GM18858 (cell line): ENCODE measurements around the gene TRIM23.
"Not testable (repeated sequence)": the region's sequence is repeated elsewhere in the genome, so short reads cannot be mapped to it uniquely, and the experiment has no call there.

Experiments used
- ATAC-seq: cut with Tn5 transposase; IDR thresholded peaks from one replicate; pipeline ENCODE4 v1.9.1; 2021; ENCODE audit not compliant: unreplicated experiment

The TRIM23 gene

DNA sequence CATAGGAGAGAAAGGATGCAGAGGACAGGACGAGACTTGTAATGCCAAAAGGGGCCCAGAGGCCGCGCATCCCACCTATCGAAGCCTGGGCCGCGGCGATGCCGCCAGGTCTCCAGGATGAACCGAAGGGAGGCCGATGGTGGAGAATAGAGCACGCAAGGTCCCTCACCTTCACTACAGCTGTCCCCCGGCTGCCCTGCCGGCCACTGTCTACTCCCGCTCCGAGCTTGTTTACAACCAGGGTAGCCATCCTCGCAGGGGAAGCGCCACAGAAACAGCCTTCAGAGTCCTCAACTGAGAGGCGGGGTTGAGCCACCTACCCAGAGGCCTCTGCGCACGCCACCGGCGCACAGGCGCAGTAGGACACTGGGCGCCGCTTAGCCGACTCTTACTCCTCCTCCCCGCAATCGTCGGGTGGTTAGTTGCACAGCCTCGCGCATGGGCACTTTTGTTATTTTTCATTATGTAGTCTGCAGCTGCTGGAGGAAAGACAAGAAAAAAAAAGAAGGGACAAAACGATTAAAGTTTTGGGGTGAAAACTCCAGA lies at the start of gene TRIM23:
TRIM23 (minus strand) TSS at position 309 of the 546 bp plus-strand sequence; CDS start at position 250, 59 bp downstream.
- ATAC-seq: peak; percentile 91

DNA sequence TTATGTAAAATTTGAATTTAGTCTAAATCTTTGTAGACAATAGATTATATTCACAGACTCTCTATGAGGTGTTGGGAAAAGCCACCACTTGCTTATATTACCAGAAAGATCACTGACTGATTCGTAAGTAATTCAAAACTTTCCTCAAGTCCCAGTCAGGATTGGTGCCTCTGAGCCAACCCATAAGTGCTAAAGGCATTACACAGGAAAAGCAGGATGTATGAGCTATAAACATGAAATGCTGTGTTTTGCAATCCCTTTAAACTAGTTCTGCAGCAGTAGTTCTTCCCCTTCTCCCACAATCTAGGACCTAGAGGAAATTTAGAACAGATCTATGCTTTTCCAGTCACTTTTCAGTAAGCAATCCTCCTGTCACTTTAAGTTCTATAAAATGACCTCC lies 48.7 kb upstream of the TRIM23 start:
- no peak for ATAC-seq

DNA sequence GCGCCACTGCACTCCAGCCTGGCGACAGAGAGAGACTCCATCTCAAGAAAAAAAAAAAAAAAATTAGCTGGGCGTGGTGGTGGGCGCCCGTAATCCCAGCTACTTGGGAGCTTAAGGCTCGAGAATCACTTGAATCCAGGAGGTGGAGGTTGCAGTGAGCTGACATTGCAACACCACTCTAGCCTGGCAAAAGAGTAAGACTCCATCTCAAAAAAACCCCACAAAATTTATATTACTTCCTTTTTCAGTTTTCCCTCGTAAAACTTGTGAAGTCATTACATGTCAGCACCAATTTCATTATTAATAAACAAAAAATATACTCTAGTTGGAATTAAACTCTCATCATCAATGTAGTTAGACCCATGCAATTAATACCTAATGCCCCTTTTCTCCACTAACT lies 44.6 kb upstream of the TRIM23 start:
- no peak for ATAC-seq

DNA sequence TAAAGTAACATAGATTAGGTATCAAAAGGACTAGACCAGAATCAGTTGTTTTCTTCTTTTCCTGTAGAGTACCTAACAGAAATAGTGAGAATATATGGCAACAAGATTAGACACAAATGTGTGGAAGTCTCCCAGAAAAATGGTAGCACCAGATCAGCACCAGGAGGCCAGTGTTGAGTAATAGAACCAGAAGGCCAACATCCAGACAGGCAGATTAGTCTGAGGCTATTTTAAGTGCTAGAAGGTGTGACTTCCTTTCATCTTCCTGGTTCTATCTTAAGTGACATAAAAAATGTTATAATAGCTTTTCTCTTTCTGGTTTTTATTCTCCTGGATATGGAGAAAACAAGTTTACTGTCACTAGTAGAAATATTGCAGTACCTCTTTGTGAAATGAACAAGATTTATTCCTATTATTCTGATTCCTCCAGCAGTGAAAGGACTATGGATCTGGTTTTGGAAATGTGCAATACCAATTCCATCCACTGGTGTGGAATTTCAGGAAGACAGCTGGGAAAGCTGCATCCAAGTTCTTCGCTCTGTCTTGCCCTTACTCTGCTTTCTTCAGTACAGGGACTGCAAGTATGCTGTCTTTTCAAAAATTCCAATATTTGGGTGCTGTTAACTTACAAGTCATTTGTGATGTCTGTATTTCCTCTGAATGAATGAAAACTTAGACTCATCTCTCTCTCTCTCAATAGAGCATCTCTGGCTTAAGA lies 39.8 kb upstream of the TRIM23 start:
- ATAC-seq: no peak

DNA sequence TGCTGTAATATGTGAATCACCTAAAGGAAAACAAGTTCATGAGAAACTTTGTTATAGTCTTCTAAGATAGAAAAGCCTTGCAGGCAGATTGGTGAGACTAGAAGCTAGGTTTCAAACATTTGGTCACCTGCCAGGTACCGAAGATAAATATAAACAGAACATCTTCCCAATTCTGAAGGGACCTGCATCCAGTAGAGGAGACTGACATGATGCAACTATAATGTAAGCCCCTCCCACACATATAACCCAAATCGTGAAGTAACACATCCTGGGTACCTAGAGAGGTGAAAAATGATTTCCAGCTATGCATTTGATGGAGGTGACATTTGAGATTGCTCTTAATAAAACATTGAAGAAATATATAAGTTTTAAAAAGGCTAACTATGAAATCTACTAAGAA lies 30.6 kb upstream of the TRIM23 start:
- no peak for ATAC-seq

DNA sequence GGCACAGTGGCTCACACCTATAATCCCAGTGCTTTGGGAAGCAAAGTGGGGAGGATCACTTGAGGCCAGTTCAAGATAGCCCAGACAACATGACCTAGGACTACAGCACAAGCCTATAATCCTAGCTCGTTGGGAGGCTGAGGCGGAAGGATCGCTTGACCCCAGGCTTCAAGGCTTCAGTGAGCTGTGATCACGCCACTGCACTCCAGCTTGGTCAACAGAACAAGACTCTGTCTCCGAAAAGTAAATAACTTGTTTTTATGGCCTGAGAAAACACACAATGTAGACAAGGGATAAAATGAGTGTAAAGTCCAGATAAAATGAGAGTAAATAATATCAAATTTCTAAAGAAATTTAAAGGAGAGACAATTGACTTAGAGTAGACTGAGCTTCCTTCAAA lies 27.0 kb upstream of the TRIM23 start:
- no peak for ATAC-seq

DNA sequence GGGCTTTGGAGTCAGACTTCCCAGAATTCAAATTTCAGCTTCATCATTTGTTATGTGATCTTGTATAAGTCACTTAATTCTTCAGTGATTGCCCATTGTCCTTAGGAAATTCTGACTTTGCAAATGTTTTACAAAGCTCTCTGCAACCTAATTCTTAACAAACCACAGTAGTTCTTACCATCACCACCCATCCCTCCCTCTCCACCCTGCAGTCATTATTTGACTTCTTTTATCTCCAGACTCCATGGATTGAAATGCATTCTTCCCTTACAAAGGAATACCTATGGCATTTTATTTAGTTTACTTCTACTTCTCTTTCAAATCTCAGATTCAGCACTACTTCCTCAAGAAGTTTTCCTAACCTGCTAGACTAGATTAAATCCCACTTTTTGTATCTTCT lies 23.8 kb upstream of the TRIM23 start:
- no peak for ATAC-seq

DNA sequence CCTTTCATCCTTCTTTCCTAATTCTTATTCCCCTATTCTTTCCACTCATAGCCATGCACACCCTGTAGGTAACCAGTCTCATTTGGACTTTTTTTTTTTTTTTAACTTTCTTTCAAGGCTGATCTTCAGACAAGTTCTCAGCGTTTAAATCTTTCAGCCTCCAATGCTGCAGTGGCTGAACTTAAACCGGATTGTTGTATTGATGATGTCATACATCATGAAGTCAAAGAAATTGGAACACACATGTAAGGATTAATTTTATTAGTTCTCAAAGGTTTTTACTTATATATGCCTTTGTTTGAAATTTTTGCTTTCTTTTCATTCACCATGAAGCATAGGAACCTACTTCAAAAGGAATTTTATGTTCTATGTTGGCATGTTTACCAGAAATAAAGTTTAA lies 22.8 kb upstream of the TRIM23 start:
- ATAC-seq: no peak

DNA sequence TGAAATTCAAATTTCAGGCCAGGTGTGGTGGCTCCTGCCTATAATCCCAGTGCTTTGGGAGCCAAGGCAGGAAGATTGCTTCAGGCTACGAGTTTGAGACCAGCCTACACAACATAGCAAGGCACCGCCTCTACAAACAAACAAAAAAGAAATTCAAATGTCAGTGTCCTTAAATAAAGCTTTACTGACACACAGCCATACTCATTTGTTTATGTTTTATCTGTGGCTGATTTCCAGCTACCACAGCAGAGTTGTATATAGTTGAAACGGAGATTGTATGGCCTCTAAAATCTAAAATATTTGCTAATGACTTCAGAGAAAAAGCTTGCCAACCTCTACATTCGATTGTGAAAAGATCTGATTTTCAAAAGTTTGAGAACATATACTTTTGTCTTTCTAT lies 16.1 kb upstream of the TRIM23 start:
- ATAC-seq: no peak

DNA sequence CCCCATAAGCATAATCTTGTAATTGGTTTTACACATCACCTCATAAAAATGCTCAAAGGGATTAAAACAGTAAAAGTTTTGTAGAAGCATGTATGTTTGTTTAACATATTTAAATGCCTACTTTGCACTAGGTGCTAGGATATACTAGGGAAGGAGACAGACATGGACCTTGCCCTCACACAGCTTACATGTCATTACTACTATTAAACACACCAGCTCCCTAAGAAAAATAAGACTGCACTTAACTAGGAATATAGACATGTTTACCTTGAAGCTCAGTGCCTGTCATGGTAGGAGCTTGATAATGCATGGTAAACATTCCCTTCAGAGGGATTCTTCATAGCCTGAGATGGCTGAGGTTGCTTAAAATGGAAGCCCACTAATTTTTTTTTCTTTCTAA lies 6.8 kb upstream of the TRIM23 start:
- ATAC-seq: no peak

DNA sequence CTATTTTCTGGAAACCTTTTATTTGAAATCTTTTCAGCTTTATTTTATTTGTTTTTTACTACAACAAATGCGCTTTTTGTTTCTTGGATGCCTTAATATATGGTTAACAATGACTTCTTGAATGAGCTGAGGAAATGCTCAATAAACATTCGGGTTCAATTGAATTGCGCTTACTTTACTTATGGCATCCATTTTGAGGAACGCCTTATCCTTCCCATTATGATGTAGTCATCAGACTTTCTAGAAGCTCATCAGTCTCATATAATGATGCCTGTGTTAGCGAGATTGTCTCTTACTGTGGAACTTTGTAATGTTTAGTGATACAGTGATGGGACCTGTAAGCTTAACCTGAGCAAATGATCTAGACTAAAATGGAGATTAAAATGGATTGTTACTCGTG lies 1.6 kb upstream of the TRIM23 start:
- ATAC-seq: no peak

DNA sequence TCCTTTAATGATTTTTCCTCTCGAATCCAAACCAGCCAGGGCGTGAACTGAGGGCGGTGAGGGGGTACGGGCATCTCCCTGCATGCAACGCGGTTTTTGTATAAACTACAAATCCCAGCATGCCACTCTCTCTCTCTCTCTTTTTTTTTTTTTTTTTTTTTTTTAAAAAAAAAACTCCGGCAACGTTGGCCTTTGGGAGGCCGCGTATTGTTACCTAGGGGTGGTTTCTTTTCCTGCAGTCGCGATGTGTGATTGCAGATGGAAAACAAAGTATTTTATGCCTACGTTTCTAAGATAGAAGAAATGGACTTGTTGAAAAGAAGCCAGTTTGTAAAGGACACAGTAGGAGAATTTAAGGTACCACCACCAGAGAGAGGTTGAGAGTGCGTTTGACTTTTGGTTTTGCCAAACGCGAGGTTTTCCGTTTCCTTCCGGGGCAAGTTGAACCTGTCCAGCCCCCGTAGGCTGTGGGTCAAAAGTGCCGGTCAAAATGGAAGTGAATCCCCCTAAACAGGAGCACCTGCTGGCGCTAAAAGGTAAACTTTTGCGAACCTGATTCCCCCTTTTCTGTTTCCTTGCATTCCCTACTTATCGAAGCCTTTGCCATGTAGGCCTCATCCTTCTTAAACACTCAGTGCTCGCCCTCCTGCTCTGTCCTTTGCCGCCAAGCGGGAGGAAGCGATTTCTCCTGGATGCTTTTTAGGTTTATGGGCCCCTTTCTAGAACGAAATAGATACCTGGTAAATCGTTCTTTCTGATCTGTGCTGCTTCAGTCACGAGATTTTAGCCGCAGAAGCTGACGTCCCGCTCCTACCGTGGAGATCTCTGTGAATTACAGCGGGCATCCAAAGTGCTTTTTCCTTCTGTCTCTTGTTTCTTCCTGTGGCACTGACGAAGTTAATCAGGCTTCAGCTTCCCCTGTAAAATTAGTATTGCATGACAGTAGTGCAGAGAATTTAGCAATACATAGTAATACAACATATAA lies 730 bp upstream of the TRIM23 start, which contains the start of the genes SHLD3 and TRAPPC13:
SHLD3 (plus strand) TSS at position 457 of the 985 bp plus-strand sequence. CDS start 4,561 bp downstream, outside the sequence.
TRAPPC13 (plus strand) TSS at position 457 of the 985 bp plus-strand sequence; CDS start at position 491, 34 bp downstream.
- peak; percentile 44 for ATAC-seq

DNA sequence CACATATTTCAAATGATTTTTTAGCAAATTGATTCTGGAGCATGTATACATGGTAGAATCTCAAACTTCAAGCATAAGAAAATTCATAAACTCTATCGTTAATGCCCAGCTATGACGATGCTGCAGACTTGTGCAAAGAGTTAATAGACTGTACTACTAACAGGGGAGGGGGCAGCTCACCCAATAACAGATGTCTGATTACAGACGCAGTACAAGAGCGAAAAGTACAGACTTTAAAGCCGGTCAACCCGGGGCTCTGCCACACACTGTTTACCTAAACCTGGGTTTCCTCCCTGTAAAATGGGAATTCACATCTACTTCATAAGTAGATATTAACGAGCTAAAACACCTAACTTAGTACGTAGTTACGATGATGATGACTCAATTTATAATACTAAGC lies 651 bp downstream of the TRIM23 start:
- no peak for ATAC-seq

DNA sequence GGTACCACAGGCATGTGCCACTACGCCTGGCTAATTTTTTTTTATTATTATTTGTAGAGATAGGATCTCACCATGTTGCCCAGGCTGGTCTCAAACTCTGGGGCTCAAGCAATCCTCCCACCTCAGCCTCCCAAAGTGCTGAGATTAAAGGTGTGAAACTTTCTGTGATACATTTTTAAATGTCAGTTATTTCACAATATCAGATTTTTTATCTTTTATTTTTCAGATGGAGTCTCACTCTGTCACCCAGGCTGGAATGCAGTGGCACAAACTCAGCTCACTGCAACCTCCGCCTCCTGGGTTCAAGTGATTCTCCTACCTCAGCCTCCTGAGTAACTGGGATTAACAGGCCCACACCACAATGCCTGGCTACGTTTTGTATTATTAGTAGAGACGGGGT lies 2.2 kb downstream of the TRIM23 start:
- ATAC-seq: not testable (repeated sequence)

DNA sequence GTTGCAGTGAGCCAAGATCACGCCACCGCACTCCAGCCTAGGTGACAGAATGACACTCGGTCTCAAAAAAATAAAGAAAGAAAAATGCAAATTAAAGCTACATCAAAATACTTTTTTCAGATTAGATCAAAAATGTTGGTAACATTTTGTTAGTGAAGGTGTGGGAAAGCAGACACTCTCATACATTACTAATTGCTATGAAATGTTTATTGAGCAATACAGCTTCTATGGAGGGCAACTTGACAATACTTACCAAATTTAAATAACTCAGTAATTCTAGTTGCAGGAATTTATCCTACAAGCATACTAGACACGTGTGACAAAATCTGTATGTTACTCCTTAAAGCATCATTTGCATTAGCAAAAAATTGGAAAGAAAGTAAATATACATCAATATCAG lies 4.1 kb downstream of the TRIM23 start:
- no peak for ATAC-seq

DNA sequence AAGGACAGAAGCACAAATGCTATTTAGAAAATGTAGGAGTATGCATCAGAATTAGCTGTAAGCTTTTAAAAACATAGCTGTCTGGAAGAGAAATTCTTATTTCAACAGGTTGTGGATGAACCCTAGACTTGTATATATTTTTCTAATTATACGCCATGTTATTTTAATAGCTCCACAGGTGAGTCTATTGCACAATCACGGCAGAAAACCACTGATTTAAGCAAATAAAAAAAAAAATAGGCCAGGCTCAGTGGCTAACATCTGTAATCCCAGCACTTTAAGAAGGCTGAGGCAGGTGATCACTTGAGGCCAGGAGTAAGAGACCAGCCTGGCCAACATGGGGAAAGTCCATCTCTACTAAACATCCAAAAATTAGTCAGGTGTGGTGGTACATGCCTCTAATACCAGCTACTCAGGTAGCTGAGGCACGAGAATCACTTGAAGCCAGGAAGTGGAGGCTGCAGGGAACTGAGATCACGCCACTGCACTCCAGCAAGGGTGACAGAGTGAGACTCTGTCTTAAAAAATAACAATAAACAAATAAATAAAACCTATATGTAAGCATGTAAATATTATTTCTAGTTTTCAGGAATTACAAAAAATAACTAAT lies 11.7 kb downstream of the TRIM23 start:
- no peak for ATAC-seq

DNA sequence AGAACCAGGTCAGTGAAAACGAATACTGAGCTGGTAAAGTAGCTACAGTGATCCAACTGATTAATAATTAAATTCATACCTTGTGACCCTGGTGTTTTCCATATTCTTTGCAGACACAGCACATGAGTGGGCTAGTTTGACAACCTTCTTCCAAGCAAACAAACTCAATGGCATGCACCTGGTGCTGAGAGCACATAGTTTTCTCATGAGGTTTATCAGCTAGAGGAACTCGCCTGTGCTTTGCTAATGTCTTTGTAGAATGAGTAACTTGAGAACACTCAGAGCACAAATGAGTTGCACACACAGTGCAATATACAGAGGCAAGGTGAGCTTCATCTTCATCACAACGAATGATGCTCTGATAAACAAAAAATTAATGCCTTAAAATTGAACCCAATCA lies 12.6 kb downstream of the TRIM23 start:
- ATAC-seq: no peak

DNA sequence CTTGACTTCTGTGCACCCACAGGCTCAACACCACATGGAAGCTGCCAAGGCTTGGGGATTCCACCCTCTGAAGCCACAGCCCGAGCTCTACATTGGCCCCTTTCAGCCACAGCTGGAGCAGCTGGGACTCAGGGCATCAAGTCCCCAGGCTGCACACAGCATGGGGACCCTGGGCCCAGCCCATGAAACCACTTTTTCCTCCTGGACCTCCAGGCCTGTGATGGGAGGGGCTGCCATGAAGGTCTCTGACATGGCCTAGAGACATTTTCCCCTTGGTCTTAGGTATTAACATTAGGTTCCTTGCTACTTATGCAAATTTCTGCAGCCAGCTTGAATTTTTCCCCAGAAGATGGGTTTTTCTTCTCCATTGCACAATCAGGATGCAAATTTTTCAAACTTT lies 22.4 kb downstream of the TRIM23 start:
- not testable (repeated sequence) for ATAC-seq

DNA sequence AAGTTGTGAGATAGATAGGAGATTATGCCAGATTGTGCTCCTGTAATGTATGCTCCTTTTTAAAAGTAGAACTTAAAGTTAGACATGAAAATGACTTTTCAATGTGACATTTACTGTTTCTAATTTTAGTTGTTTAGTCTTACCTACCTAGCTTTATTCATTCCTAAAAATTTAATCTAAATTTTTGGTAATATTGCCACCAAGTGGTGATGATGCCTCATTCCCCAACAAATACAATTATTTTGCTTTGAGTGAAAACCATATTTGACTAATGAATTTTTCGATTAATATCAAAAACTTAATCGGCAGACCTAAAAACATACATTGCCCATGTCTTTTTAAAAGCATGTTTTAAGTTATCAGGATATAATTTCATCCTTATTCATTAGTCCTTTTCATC lies 35.4 kb downstream of the TRIM23 start:
- no peak for ATAC-seq

DNA sequence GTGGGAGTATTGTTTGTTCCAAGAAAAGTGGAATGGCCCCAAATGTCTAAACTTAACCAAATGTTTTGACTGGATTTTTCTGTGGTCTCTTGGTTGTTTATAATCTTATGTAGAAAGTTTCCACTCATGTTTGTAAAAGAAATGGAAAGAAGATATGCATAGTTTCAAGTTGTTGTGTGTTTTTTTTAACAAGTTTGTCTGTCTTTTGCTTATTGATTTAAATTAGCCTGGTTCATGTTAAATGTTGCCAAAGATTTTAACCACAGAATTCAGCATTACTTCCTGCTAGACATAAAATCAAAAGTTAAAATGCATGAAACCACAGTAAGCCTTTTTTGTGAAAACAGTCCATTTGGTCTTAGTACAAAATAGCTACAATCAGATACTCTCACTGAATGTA lies 47.0 kb downstream of the TRIM23 start:
- no peak for ATAC-seq

DNA sequence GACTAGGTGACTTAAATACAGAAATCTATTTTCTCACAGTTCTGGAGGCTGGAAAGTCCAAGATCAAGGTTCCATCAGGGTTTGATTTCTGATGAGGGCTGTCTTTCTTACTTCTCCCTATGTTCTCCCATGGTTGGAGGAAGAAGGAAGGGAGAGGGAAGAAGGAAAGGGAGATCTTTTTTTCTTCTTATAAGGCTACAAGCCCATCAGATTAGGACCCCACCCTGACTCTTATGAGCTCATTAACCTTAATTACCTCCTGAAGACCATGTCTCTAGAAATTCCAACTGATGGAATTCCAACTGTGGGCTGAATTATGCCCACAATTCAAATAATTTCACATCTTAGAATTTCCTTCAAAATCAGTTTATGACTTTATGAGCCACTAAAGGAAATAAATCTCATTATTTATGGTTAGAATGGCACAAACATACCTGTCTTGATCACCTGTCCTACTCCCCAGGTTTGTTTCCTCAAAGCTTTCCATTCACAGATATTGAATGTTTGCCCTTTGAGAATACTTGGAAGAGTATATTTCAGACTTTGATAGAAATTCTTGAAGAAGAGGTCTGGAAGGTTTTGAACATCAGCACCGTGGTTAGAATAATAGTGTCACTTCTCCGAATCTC lies 53.4 kb downstream of the TRIM23 start:
- ATAC-seq: no peak
